ENCODE results near the gene LRRC4B.
"Not testable (repeated sequence)": the region's sequence is repeated elsewhere in the genome, so short reads cannot be mapped to it uniquely, and the experiment has no call there.

The LRRC4B gene

DNA sequence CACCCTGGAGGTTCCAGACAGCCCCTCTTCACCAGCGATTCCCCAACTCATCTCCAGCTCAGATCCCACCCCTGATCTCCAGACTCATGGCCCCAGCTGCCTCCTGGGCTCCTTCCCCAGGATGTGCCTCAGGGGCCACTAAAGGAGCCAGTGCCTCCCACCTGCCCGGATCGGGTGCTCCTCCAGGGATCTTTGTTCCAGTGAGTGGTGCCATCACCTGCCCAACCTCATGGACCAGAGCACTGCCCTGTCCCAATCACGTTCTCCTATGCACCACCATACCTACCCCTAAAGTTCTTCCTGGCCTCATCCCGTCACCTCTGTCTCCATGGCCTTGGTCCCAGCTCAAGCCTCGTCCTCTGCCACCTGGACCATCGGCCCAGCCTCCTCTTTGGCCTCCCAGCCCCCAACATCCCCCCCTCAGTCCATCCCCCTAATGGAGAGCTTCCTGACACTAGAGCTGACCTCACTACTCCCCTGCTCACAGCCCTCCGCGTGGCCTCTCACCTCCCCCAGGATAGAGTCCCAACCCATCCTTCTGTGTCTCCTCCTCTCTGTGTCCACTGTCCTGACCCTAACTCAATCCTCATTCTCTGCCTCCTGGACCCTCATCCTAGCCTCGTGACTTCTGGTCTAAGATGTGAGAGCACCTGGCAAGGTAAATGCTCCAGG is 82.8 kb downstream of the LRRC4B start:
- no peak for DNase-seq (ENCODE audit: low read depth, low spot score)

DNA sequence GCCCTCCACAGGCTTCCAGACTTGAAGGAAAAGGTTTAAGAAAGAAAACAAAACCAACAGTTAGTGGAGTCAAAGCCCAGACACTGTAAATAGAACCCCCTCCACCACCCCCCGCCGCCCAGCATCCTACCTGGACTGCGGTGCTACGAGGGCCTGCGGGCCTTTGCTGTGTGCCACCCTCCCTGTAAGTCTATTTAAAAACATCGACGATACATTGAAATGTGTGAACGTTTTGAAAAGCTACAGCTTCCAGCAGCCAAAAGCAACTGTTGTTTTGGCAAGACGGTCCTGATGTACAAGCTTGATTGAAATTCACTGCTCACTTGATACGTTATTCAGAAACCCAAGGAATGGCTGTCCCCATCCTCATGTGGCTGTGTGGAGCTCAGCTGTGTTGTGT is 85.3 kb downstream of the LRRC4B start:
- DNase-seq (ENCODE audit: low read depth, low spot score): no peak

GRCh38 chr19:50482271-50482855 is 85.9 kb downstream of the LRRC4B start:
- DNase-seq (ENCODE audit: low read depth, low spot score): no peak

- DNase-seq (ENCODE audit: low read depth, low spot score): no peak
Measured at GRCh38 chr19:50481351-50482149, 86.7 kb downstream of the LRRC4B start.

DNA sequence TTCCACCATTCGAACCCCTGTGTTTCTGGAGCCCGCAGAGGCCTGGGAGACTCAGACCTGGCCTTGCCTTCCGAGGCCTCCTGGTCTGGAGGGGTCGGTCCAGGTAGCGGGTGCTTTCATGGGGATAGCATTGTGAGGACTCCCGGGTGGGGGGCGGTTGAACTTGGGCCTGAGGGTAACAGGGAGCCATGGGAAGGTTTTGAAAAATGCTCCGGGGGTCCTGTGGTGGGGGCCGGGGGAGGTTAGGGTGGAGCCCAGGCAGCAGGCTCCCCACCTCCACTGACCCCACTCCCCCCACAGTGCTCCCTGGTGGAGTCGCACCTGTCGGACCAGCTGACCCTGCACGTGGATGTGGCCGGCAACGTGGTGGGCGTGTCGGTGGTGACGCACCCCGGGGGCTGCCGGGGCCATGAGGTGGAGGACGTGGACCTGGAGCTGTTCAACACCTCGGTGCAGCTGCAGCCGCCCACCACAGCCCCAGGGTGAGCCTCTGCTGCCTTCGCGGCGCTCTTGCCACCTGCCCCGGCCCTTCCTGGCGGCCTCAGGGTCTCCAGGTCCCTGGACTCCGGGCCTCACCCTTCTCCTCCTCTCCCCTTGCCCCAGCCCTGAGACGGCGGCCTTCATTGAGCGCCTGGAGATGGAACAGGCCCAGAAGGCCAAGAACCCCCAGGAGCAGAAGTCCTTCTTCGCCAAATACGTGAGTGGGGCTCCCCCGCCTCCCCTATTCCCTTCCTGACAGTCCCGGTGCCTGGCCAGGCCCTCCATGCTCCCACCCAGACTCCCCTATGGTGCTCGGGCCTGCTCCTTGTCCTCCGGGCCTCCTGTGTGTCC is 87.7 kb downstream of the LRRC4B start:
- no peak for DNase-seq (ENCODE audit: low read depth, low spot score)

DNA sequence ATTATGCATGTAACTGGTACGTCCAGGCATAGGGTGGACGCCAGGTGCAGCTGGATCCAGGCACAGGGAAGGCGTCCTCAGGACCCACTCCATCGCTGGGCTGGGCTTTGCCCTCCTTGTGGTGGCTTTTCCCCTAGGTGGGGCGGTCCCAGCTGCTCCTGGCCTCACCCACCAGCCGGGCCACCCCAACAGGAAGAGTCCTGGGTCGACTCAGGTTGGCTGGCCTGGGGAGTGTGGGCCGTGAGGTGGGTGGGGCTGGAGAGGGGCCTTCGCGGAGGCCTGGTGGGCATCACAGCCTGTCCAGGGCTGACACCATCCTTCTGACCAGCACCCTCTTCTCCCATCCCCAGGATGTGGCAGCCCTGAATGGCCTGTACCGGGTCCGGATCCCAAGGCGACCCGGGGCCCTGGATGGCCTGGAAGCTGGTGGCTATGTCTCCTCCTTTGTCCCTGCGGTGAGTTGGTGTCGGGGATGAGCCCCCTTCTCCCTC is 88.4 kb downstream of the LRRC4B start:
- DNase-seq (ENCODE audit: low read depth, low spot score): no peak

DNA sequence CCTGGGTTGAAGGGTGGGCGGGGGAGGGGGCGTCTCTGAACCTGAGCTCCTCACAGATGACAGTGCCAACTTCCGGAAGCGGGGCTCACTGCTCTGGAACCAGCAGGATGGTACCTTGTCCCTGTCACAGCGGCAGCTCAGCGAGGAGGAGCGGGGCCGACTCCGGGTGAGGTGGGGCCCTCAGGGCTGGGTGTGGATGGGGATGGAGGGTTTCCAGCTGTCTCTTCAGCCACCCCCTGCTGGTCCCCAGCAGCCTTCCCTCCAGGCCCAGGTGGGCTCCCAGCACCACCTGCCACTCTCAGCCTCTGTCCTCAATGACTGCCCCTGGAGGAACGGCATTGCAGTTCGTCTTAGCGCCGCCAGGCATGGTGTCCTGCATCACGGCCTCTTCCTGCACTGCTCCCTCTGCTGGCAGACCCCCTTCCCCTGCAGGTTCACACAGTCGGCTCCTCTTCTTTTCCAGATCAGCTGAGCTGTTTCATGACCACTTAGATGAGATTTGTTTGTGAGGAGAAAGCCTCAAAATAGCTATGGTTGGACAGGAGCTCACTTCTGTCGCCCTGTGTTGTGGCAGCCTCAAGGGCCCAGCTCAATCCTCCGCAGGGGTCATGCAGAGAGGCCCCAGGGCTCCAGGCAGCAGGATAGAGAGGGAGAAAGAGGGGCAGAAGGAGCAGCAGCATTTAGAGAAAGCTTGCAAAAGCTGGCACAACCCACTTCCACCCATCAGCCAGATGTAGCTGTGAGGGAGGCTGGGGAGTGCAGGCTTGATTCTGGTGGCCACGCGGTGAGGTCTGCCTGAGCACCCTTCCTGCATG is 89.1 kb downstream of the LRRC4B start:
- no peak for DNase-seq (ENCODE audit: low read depth, low spot score)

- DNase-seq (ENCODE audit: low read depth, low spot score): no peak
Measured at GRCh38 chr19:50477751-50478515, 90.3 kb downstream of the LRRC4B start.

DNA sequence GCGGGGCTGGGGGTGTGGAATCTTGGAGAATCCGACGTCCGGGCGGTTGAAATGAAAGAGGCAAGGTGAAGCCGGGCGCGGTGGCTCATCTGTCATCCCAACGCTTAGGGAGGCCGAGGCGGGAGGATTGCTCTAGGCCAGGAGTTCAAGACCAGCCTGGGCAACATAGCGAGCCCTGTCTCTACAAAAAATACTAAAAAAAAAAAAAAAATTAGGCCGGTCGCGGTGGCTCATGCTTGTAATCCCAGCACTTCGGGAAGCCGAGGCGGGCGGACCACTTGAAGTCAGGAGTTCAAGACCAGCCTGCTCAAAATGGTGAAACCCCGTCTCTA is 91.4 kb downstream of the LRRC4B start:
- no peak for DNase-seq (ENCODE audit: low read depth, low spot score)

DNA sequence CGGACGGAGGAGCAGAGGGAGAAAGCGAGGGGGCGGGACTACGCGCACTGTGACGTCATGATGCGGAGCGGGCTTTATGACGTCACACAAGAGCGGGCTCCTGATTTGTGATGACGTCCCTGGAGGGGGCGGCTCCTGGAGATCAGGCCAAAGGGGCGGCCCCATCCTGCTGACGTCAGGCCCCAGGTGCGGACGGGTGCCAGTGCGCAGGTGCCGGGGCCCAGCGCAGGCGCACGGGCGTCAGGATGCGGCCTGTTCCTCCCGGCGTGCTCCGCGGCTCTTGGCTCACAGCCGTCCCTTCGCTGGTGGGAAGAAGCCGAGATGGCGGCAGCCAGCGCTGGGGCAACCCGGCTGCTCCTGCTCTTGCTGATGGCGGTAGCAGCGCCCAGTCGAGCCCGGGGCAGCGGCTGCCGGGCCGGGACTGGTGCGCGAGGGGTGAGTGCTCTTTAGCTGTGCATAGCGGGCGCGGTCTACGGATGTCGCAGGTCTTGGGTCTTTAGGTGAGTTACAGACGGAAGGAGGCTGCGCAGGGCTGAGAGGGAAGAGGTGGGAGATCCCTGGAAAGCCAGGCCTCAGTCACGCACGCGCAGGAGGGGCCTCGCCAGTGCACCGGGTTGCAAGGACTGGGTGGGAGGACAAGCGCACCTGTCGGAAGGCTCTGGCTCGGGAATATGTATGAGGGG is 91.9 kb downstream of the LRRC4B start, which contains the start of the genes EMC10 and GARIN5A:
EMC10 (plus strand) TSS at position 284 of the 683 bp plus-strand sequence; CDS start at position 322, 38 bp downstream.
GARIN5A (minus strand) TSS at position 625 of the 683 bp plus-strand sequence; CDS start at position 165, 460 bp downstream.
- DNase-seq (ENCODE audit: low read depth, low spot score): peak; percentile 61

DNA sequence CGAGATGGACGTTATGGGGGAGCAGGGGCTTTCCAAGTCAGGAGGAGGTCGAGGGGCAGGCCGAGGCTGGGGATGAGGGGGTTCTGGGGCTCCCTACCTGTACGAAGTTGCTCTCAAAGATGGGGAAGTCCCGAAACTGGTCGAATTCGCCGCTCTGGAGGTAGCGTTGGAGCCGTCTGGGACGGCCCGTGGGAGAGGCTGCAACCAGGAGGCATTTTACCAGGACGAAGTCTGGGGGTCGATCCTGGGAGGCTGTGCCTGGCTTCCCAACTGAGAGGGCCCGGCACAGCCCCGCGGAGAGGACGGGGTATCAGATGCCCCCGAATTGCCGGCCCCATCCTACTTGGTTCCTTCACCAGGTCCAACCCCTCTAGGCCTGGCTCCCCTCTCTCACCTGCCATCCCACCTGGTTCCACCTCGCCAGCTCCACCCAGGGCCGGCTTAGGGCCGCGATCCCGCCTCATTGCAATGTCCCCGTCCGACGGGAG is 92.5 kb downstream of the LRRC4B start:
- no peak for DNase-seq (ENCODE audit: low read depth, low spot score)

DNA sequence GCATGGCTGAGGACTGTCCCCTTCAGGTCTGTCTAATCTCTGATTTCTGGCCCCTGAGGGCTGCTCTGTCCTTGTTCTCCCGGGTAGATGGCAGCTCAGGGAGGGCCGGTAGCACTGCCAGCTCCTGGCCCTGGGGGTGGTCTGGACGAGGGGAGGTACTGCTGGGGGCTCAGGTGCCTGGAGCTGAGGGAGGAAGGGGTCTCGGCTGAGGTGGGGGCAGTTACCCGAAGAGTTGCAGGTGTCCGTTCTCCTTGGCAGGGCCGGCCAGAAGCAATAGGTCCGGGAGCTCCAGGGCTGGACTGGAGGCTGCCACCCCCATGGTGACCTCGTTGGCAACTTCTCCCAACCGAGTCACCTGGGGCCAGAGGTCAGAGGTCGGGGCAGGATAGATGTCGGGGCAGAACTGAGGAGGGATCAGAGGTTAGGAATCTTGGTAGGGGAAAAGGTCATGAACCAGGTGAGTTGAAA is 93.1 kb downstream of the LRRC4B start:
- DNase-seq (ENCODE audit: low read depth, low spot score): no peak

DNA sequence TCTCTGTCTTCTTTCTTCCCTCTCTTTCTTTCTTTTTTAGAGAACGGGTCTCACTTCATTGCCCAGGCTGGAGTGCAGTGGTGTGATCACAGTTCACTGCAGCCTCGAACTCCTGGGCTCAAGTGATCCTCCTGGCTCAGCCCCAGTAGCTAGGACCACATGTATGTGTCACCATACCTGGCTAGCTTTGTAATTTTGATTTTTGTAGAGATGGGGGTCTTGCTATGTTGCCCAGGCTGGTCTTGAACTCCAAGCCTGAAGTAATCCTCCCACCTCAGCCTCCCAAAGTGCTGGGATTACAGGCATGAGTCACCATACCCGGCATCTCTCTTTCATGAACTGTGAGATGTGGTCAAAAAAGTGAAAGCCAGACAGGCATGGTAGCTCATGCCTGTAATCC is 94.9 kb downstream of the LRRC4B start:
- DNase-seq (ENCODE audit: low read depth, low spot score): not testable (repeated sequence)

DNA sequence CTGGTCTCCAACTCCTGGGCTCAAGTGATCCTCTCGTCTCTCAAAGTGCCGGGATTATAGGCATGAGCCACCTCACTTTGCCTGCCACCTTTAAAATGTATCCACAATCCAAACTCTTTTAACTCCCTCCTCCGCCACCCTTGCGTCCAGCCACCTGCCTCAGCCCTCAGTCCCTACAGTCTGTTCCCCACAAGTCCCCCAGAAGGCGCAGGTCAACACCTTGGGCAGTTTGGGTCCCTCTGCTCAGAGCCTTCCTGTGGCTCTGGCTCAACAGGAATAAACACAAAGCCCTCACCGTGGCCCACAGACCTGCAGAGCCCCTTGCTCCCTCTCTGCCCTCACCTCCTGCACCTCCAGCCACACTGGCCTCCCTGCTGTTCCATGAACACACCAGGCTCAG is 99.4 kb downstream of the LRRC4B start:
- DNase-seq (ENCODE audit: low read depth, low spot score): no peak

GRCh38 chr19:50467566-50467965 is 100.7 kb downstream of the LRRC4B start:
- no peak for DNase-seq (ENCODE audit: low read depth, low spot score)
